DOHH2 (cell line): Measurements from ENCODE around the gene PHRF1.

ENCODE experiments used
- H3F3A ChIP-seq: fragments of 200-600 bp; sonication (generic), shearing (Covaris generic); 2 replicates; pipeline ENCODE4 v1.6.0; 2016; ENCODE audit warnings: antibody characterized with exemption, mild to moderate bottlenecking; ENCODE audit not compliant: control insufficient read depth, insufficient read depth
- H3K27ac ChIP-seq: fragments of 200-600 bp; sonication (generic); 2 replicates; pipeline ENCODE4 v1.5.1; 2014; ENCODE audit warnings: low read depth, mild to moderate bottlenecking, low read length, moderate library complexity
- H3K27me3 ChIP-seq: fragments of 200-600 bp; sonication (generic); 2 replicates; pipeline ENCODE4 v1.6.1; 2014; ENCODE audit warnings: mild to moderate bottlenecking, low read length, mixed read lengths; ENCODE audit not compliant: control insufficient read depth
- H3K36me3 ChIP-seq: fragments of 200-600 bp; sonication (generic); 2 replicates; pipeline ENCODE4 v1.6.1; 2014; ENCODE audit warnings: mild to moderate bottlenecking, low read length, moderate library complexity, mixed read lengths; ENCODE audit not compliant: control insufficient read depth
- H3K4me1 ChIP-seq: fragments of 200-600 bp; sonication (generic); 2 replicates; pipeline ENCODE4 v1.6.1; 2014; ENCODE audit warnings: mild to moderate bottlenecking, low read length, mixed read lengths; ENCODE audit not compliant: control insufficient read depth
- H3K4me2 ChIP-seq: fragments of 200-600 bp; sonication (generic); 2 replicates; pipeline ENCODE4 v1.6.0; 2014; ENCODE audit warnings: mild to moderate bottlenecking, low read length, moderate library complexity
- H3K4me3 ChIP-seq: fragments of 200-600 bp; sonication (generic); 2 replicates; pipeline ENCODE4 v1.5.1; 2014; ENCODE audit warnings: mild to moderate bottlenecking, low read length, mixed read lengths
- H3K79me2 ChIP-seq: fragments of 200-600 bp; sonication (generic); 2 replicates; pipeline ENCODE4 v1.6.1; 2014; ENCODE audit warnings: mild to moderate bottlenecking, low read length, mixed read lengths; ENCODE audit not compliant: control insufficient read depth
- H3K9me2 ChIP-seq: fragments of 200-600 bp; sonication (generic); replicated peaks from 2 replicates; pipeline ENCODE4 v1.6.1; 2014; ENCODE audit warnings: mild to moderate bottlenecking, low read length, mixed read lengths; ENCODE audit not compliant: control insufficient read depth
- H3K9me3 ChIP-seq: fragments of 200-600 bp; sonication (generic); 2 replicates; pipeline ENCODE4 v1.6.1; 2014; ENCODE audit warnings: antibody characterized with exemption, low read length, mixed read lengths; ENCODE audit not compliant: control insufficient read depth, insufficient read depth
- H4K20me1 ChIP-seq: fragments of 200-600 bp; sonication (generic); 2 replicates; pipeline ENCODE4 v1.6.0; 2014; ENCODE audit warnings: low read depth, mild to moderate bottlenecking, antibody characterized with exemption, low read length, moderate library complexity; ENCODE audit not compliant: control insufficient read depth, insufficient read depth
- CTCF ChIP-seq: fragments of 200-600 bp; sonication (generic); IDR thresholded peaks from one replicate; pipeline ENCODE4 v1.5.1; 2014; ENCODE audit warnings: antibody characterized with exemption, mild to moderate bottlenecking, low read depth, low read length; ENCODE audit not compliant: poor library complexity, severe bottlenecking
- EZH2phosphoT487 ChIP-seq: fragments of 200-600 bp; sonication (generic); IDR thresholded peaks from 2 replicates; pipeline ENCODE4 v1.6.1; 2017; ENCODE audit warnings: borderline replicate concordance, mild to moderate bottlenecking, antibody characterized with exemption, low read length, moderate library complexity, mixed read lengths

PHRF1 gene

GRCh38 chr11:641806-642370 is 65.6 kb downstream of the PHRF1 start:
- Histone ChIP-seq H3K36me3 (no peaks in the 10 kb centered on the region), H3K27ac (no peak overlapping the region), H3K4me3 (no peak overlapping the region)

GRCh38 chr11:643366-643765 is 67.1 kb downstream of the PHRF1 start:
- H3K27me3 ChIP-seq, result no peaks in the 10 kb centered on the region
- H3K4me1 ChIP-seq, result no peaks in the 10 kb centered on the region
- no peaks in the 10 kb centered on the region for H3K9me2 ChIP-seq
- H3F3A ChIP-seq, result no peaks in the 10 kb centered on the region
- H3K9me3 ChIP-seq, result no peaks in the 10 kb centered on the region
- H3K27ac ChIP-seq, result no peak overlapping the region
- no peaks in the 10 kb centered on the region for H4K20me1 ChIP-seq
- H3K36me3 ChIP-seq, result no peaks in the 10 kb centered on the region
- TF ChIP-seq EZH2phosphoT487, result no peak
- TF ChIP-seq CTCF, result no peak
- no peaks in the 10 kb centered on the region for H3K79me2 ChIP-seq
- H3K4me3 ChIP-seq, result no peak overlapping the region
- H3K4me2 ChIP-seq, result no peak overlapping the region

More at GRCh38 chr11:641806-642370, 65.6 kb downstream of the PHRF1 start:
- no peaks in the 10 kb centered on the region for H3K9me2 ChIP-seq
- no peaks in the 10 kb centered on the region for H3K27me3 ChIP-seq
- H3K79me2 ChIP-seq, result no peaks in the 10 kb centered on the region
- no peaks in the 10 kb centered on the region for H4K20me1 ChIP-seq
- no peaks in the 10 kb centered on the region for H3F3A ChIP-seq
- H3K4me1 ChIP-seq, result no peaks in the 10 kb centered on the region
- no peaks in the 10 kb centered on the region for H3K9me3 ChIP-seq
- no peak overlapping the region for H3K4me2 ChIP-seq
- TF ChIP-seq CTCF (no peak), EZH2phosphoT487 (no peak)

- no peak overlapping the region for H3K4me3 ChIP-seq
- H3K9me3 ChIP-seq, result no peaks in the 10 kb centered on the region
- H3K4me1 ChIP-seq, result no peaks in the 10 kb centered on the region
- no peaks in the 10 kb centered on the region for H3K36me3 ChIP-seq
- H3K4me2 ChIP-seq, result no peak overlapping the region
- TF ChIP-seq CTCF (no peak), EZH2phosphoT487 (no peak)
- H3F3A ChIP-seq, result no peaks in the 10 kb centered on the region
- no peak overlapping the region for H3K27ac ChIP-seq
- no peaks in the 10 kb centered on the region for H4K20me1 ChIP-seq
- H3K79me2 ChIP-seq, result no peaks in the 10 kb centered on the region
- no peaks in the 10 kb centered on the region for H3K27me3 ChIP-seq
- H3K9me2 ChIP-seq, result no peaks in the 10 kb centered on the region
Observed at GRCh38 chr11:643849-644738, 67.8 kb downstream of the PHRF1 start.
